Smooth muscle cell (in vitro differentiated cells): ENCODE data around the gene ENDOD1. TPM values are rescaled to one million over a fixed set of nuclear protein-coding genes. Genes with fewer than 3 reads are reported as not detected.
A peak's percentile ranks its signal among the peaks of the same experiment; 100 is the strongest.

ENCODE experiments used
- DNase-seq: peaks from one replicate; lab custom pipeline; 2025; ENCODE audit not compliant: unreplicated experiment; lab: John Stamatoyannopoulos, UW
- H2AFZ ChIP-seq: fragments of 200-600 bp; sonication (generic); 2 replicates; pipeline ENCODE4 v1.6.0; 2016; ENCODE audit warnings: antibody characterized with exemption, low read depth, mild to moderate bottlenecking
- H3F3A ChIP-seq: fragments of 200-600 bp; sonication (generic); 2 replicates; pipeline ENCODE4 v1.6.0; 2017; ENCODE audit warnings: antibody characterized with exemption, low read depth
- H3K27ac ChIP-seq: fragments of 200-600 bp; sonication (generic); 2 replicates; pipeline ENCODE4 v1.5.1; 2016; ENCODE audit warnings: low read depth, mild to moderate bottlenecking
- H3K27me3 ChIP-seq: fragments of 200-600 bp; sonication (generic); 2 replicates; pipeline ENCODE4 v1.6.1; 2016; ENCODE audit warnings: low read depth, mild to moderate bottlenecking
- H3K36me3 ChIP-seq: fragments of 200-600 bp; sonication (generic); 2 replicates; pipeline ENCODE4 v1.5.1; 2016; ENCODE audit warnings: low read depth
- H3K4me1 ChIP-seq: fragments of 200-600 bp; sonication (generic); 2 replicates; pipeline ENCODE4 v1.5.1; 2016; ENCODE audit warnings: low read depth
- H3K4me2 ChIP-seq: fragments of 200-600 bp; sonication (generic); 2 replicates; pipeline ENCODE4 v1.6.0; 2016; ENCODE audit warnings: mild to moderate bottlenecking
- H3K4me3 ChIP-seq: fragments of 200-600 bp; sonication (generic); 2 replicates; pipeline ENCODE4 v1.5.1; 2016; ENCODE audit warnings: mild to moderate bottlenecking
- H3K79me2 ChIP-seq: fragments of 200-600 bp; sonication (generic); 2 replicates; pipeline ENCODE4 v1.6.0; 2016; ENCODE audit warnings: low read depth, mild to moderate bottlenecking
- H3K9ac ChIP-seq: fragments of 200-600 bp; sonication (generic); 2 replicates; pipeline ENCODE4 v1.6.0; 2016; ENCODE audit warnings: low read depth
- H3K9me3 ChIP-seq: fragments of 200-600 bp; sonication (generic); replicated peaks from 2 replicates; pipeline ENCODE4 v1.5.1; 2016; ENCODE audit warnings: low read depth
- H4K20me1 ChIP-seq: fragments of 200-600 bp; sonication (generic); 2 replicates; pipeline ENCODE4 v1.6.0; 2016; ENCODE audit warnings: low read depth
- WGBS: methylation state at CpG from one replicate; pipeline ENCODE4 v1.1.7; 2016; ENCODE audit warnings: low lambda C conversion rate; 5-methylcytosine and 5-hydroxymethylcytosine counted together
- polyA plus RNA-seq: library from polyadenylated mRNA; unstranded; fragments of >200 nt; fragmentation: Nextera tagmentation; extraction: Ambion mirVana; gene quantifications from 2 replicates; pipeline ENCODE4 v1.2.1, GENCODE V29; 2016
- total RNA-seq: library from RNA; depleted of rRNA; stranded (reverse); fragments of >200 nt; gene quantifications from 2 replicates; pipeline ENCODE4 v1.2.3, GENCODE V29; 2014
- TF ChIP-seq, protein P1 (sequence below): fragments of 200-600 bp; sonication (generic); IDR thresholded peaks from 2 replicates; pipeline ENCODE4 v1.5.1; 2017; ENCODE audit warnings: borderline replicate concordance, mild to moderate bottlenecking, antibody characterized with exemption; ENCODE audit not compliant: insufficient read depth, poor library complexity, severe bottlenecking

Gene ENDOD1
- total and polyA plus RNA-seq, 2 experiments from 2014 or later: 44.8 to 125 TPM

DNA sequence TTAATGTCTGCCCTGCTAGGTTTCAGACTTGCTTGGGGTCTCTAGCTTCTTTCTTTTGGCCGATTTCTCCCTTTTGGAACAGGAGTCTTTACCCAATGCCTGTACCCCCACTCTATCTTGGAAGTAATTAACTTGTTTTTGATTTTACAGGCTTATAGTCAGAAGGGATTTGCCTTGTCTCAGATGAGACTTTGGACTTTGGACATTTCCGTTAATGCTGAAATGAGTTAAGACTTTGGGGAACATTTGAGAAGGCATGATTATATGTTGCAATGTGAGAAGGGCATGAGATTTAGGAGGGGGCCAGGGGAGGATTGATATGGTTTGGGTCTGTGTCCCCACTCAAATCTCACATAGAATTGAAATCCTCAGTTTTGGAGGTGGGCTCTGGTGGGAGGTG, 35.3 kb upstream of the ENDOD1 start:
- WGBS: 84% methylated on average over 2 of the region's 2 CpGs
- Histone ChIP-seq H3K36me3 (no peaks in the 10 kb centered on the region), H3K4me2 (no peak overlapping the region), H2AFZ (no peak overlapping the region), H3K4me3 (no peak overlapping the region), H3K4me1 (no peaks in the 10 kb centered on the region), H3K27me3 (peaks cover 3% of the 10 kb centered on the region), H4K20me1 (no peaks in the 10 kb centered on the region), H3K9ac (no peak overlapping the region), H3K9me3 (no peaks in the 10 kb centered on the region), H3K27ac (no peak overlapping the region), H3F3A (no peaks in the 10 kb centered on the region), H3K79me2 (no peaks in the 10 kb centered on the region)
- TF ChIP-seq, protein P1, sequence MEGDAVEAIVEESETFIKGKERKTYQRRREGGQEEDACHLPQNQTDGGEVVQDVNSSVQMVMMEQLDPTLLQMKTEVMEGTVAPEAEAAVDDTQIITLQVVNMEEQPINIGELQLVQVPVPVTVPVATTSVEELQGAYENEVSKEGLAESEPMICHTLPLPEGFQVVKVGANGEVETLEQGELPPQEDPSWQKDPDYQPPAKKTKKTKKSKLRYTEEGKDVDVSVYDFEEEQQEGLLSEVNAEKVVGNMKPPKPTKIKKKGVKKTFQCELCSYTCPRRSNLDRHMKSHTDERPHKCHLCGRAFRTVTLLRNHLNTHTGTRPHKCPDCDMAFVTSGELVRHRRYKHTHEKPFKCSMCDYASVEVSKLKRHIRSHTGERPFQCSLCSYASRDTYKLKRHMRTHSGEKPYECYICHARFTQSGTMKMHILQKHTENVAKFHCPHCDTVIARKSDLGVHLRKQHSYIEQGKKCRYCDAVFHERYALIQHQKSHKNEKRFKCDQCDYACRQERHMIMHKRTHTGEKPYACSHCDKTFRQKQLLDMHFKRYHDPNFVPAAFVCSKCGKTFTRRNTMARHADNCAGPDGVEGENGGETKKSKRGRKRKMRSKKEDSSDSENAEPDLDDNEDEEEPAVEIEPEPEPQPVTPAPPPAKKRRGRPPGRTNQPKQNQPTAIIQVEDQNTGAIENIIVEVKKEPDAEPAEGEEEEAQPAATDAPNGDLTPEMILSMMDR: no peak
- no peak for DNase-seq

DNA sequence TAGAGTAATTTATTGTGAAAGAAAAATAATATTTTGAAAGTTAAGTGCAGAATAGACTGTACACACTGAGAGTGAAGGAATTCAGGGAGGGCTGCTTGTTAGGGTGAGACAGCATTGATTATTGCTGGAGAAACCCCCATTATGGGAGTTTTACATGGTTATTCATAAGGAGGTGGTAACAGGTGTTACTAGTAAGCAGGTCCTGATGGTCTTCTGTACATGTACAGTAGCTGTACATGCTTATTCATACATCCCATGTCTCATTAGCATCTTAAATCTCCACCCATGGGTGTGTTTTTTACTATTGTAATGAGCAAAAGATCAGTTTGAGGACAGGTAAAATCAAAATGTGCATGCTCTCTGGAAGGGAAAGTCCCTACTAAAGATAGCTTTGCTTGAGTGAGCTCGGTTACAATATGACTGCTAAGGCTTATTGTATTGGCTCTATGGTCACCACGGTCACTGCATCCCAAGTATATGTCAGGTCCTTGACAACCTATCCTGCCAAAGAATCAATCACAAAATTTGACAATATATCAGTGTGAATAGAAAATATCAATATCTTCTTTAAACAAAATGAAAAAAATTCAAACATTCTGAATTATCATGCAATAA, 34.3 kb upstream of the ENDOD1 start:
- no peaks in the 10 kb centered on the region for H3K79me2 ChIP-seq
- no peaks in the 10 kb centered on the region for H4K20me1 ChIP-seq
- no peaks in the 10 kb centered on the region for H3K4me1 ChIP-seq
- TF ChIP-seq, protein P1: no peak
- peaks cover 3% of the 10 kb centered on the region for H3K27me3 ChIP-seq
- no peak overlapping the region for H3K27ac ChIP-seq
- no peak overlapping the region for H3K4me3 ChIP-seq
- H3K9me3 ChIP-seq: no peaks in the 10 kb centered on the region
- no peaks in the 10 kb centered on the region for H3F3A ChIP-seq
- no peak for DNase-seq
- H2AFZ ChIP-seq: no peak overlapping the region
- 50% methylated on average over 2 of the region's 2 CpGs for WGBS
- H3K9ac ChIP-seq: no peak overlapping the region
- no peaks in the 10 kb centered on the region for H3K36me3 ChIP-seq
- H3K4me2 ChIP-seq: no peak overlapping the region

DNA sequence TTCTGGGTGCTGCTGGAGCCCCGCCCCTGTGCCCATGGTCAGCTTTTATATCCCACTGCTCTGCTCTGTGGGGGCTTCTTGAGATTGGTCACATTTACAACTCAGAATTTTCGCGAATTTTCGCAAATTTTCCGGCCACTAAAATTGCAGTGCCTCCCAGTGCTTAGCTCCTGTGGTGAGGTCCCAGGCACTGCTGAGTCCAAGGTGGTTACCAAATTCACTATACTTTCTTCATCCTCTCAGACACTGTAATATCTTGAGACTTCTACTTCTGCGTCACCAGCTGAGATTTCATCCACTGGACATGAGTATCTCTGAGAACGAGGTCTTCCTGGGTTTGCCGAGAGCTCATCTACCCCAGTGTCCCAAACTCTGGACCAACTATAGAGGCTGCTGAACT, 31.7 kb upstream of the ENDOD1 start:
- no peak for DNase-seq
- 91% methylated on average over 8 of the region's 8 CpGs for WGBS
- Histone ChIP-seq H3K4me3 (no peak overlapping the region), H3K27ac (peak overlapping the region; percentile 47), H2AFZ (no peak overlapping the region), H4K20me1 (no peaks in the 10 kb centered on the region), H3K9ac (no peak overlapping the region), H3K27me3 (peaks cover 3% of the 10 kb centered on the region), H3K4me1 (no peaks in the 10 kb centered on the region), H3K36me3 (no peaks in the 10 kb centered on the region), H3F3A (no peaks in the 10 kb centered on the region), H3K79me2 (no peaks in the 10 kb centered on the region), H3K4me2 (peak overlapping the region; percentile 25), H3K9me3 (no peaks in the 10 kb centered on the region)
- TF ChIP-seq, protein P1: no peak

DNA sequence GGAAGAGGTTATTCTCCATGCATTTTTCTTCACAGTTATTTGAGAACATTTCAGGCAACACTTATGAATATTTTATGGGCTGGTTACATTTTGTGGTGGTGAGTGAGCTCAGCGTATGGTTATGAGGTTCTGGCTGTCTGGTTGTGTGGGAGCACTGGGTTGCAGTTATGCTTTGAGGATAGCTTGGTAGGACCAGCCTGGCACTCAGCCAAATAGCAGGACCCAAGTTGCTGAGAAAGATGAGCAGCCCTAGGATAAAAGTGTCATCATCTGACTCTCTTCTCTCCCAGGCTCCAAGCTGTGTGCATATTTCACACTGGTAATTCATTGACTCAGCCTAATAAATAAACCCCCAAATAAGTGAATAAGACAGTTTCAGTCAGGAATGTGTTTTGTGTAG, 31.0 kb upstream of the ENDOD1 start:
- Histone ChIP-seq H3F3A (no peaks in the 10 kb centered on the region), H3K79me2 (no peaks in the 10 kb centered on the region), H3K4me2 (peak overlapping the region; percentile 25), H3K36me3 (no peaks in the 10 kb centered on the region), H3K4me1 (no peaks in the 10 kb centered on the region), H3K9ac (no peak overlapping the region), H4K20me1 (no peaks in the 10 kb centered on the region), H3K9me3 (no peaks in the 10 kb centered on the region), H2AFZ (no peak overlapping the region), H3K27me3 (peaks cover 3% of the 10 kb centered on the region), H3K27ac (peak overlapping the region; percentile 47), H3K4me3 (no peak overlapping the region)
- TF ChIP-seq, protein P1: no peak
- peak; percentile 9 for DNase-seq
- 38% methylated on average over 1 of the region's 1 CpG for WGBS
